Large intestine (tissue), 12 donors: ENCODE results near the gene SERPINB6. TPM values are rescaled to one million over a fixed set of nuclear protein-coding genes. Genes with fewer than 3 reads are reported as not detected.

Experiments
- DNase-seq, 2 donors: peaks; one replicate each; pipeline versions ENCODE4 v3.0.0 to v3.0.0-alpha.2; 2013
- H3K27ac ChIP-seq: one replicate; pipeline ENCODE4 v1.5.1; 2013; ENCODE audit warnings: low read length
- H3K27me3 ChIP-seq: 2 replicates; pipeline ENCODE4 v1.6.1; 2013; ENCODE audit warnings: low read length; ENCODE audit not compliant: control insufficient read depth, insufficient read depth
- H3K36me3 ChIP-seq: 2 replicates; pipeline ENCODE4 v1.6.1; 2013; ENCODE audit warnings: low read length; ENCODE audit not compliant: control insufficient read depth, insufficient read depth
- H3K4me1 ChIP-seq: one replicate; pipeline ENCODE4 v1.6.1; 2013; ENCODE audit warnings: low read length; ENCODE audit not compliant: control insufficient read depth, insufficient read depth
- H3K4me3 ChIP-seq: one replicate; pipeline ENCODE4 v1.5.1; 2013; ENCODE audit warnings: low read length
- H3K9me3 ChIP-seq: one replicate; pipeline ENCODE4 v1.6.1; 2013; ENCODE audit warnings: mild to moderate bottlenecking, low read depth, low read length, moderate library complexity; ENCODE audit not compliant: control insufficient read depth
- WGBS: methylation state at CpG from one replicate; pipeline ENCODE4 v1.1.5; 2013; ENCODE audit warnings: low lambda C conversion rate; ENCODE audit not compliant: insufficient coverage; 5-methylcytosine and 5-hydroxymethylcytosine counted together
- long read RNA-seq, 11 donors: transcript quantifications; one replicate each; lab custom pipeline, GENCODE V29; 2026
- polyA plus RNA-seq: library from polyadenylated mRNA; unstranded; fragments of 120-200 nt; gene quantifications from one replicate; pipeline ENCODE4 v1.2.1, GENCODE V29; 2013

SERPINB6 gene
- polyA plus RNA-seq: 279 TPM
- long read RNA-seq, donor 1, transcript SERPINB6-212 (6 exons, 3,265 nt): minor isoform, 6 of 118 reads
- long read RNA-seq, donor 1, transcript SERPINB6-206 (7 exons, 1,375 nt): minor isoform, 7 of 118 reads
- long read RNA-seq, donor 1, transcript SERPINB6-205 (7 exons, 1,315 nt): major isoform, 30 of 118 reads
- long read RNA-seq, donor 1, partial matches to known transcripts: 66 of 118 reads
- long read RNA-seq, donor 1, other reads (novel, unspliced or antisense): 0 of 118 reads
- long read RNA-seq, donor 2, transcript SERPINB6-212 (6 exons, 3,265 nt): minor isoform, 18 of 488 reads
- long read RNA-seq, donor 2, transcript SERPINB6-206 (7 exons, 1,375 nt): minor isoform, 16 of 488 reads
- long read RNA-seq, donor 2, transcript SERPINB6-205 (7 exons, 1,315 nt): major isoform, 85 of 488 reads
- long read RNA-seq, donor 2, transcript SERPINB6-204 (7 exons, 1,370 nt): minor isoform, 5 of 488 reads
- long read RNA-seq, donor 2, partial matches to known transcripts: 335 of 488 reads
- long read RNA-seq, donor 2, other reads (novel, unspliced or antisense): 17 of 488 reads
- long read RNA-seq, donor 3, transcript SERPINB6-212 (6 exons, 3,265 nt): minor isoform, 13 of 455 reads
- long read RNA-seq, donor 3, transcript SERPINB6-204 (7 exons, 1,370 nt): minor isoform, 13 of 455 reads
- long read RNA-seq, donor 3, transcript SERPINB6-206 (7 exons, 1,375 nt): minor isoform, 30 of 455 reads
- long read RNA-seq, donor 3, transcript SERPINB6-205 (7 exons, 1,315 nt): major isoform, 93 of 455 reads
- long read RNA-seq, donor 3, partial matches to known transcripts: 276 of 455 reads
- long read RNA-seq, donor 3, other reads (novel, unspliced or antisense): 9 of 455 reads
- long read RNA-seq, donor 4, transcript SERPINB6-205 (7 exons, 1,315 nt): major isoform, 8 of 76 reads
- long read RNA-seq, donor 4, partial matches to known transcripts: 60 of 76 reads
- long read RNA-seq, donor 4, other reads (novel, unspliced or antisense): 7 of 76 reads
- long read RNA-seq, donor 5, transcript SERPINB6-206 (7 exons, 1,375 nt): minor isoform, 6 of 78 reads
- long read RNA-seq, donor 5, transcript SERPINB6-205 (7 exons, 1,315 nt): major isoform, 23 of 78 reads
- long read RNA-seq, donor 5, partial matches to known transcripts: 26 of 78 reads
- long read RNA-seq, donor 5, other reads (novel, unspliced or antisense): 10 of 78 reads
- long read RNA-seq, donor 6, transcript SERPINB6-206 (7 exons, 1,375 nt): minor isoform, 8 of 200 reads
- long read RNA-seq, donor 6, transcript SERPINB6-205 (7 exons, 1,315 nt): major isoform, 44 of 200 reads
- long read RNA-seq, donor 6, transcript SERPINB6-212 (6 exons, 3,265 nt): minor isoform, 8 of 200 reads
- long read RNA-seq, donor 6, transcript SERPINB6-216 (4 exons, 2,120 nt): minor isoform, 6 of 200 reads
- long read RNA-seq, donor 6, partial matches to known transcripts: 87 of 200 reads
- long read RNA-seq, donor 6, other reads (novel, unspliced or antisense): 31 of 200 reads
- long read RNA-seq, donor 7, transcript SERPINB6-205 (7 exons, 1,315 nt): major isoform, 17 of 57 reads
- long read RNA-seq, donor 7, partial matches to known transcripts: 34 of 57 reads
- long read RNA-seq, donor 7, other reads (novel, unspliced or antisense): 0 of 57 reads
- long read RNA-seq, donor 8, transcript SERPINB6-205 (7 exons, 1,315 nt): major isoform, 77 of 330 reads
- long read RNA-seq, donor 8, transcript SERPINB6-216 (4 exons, 2,120 nt): minor isoform, 6 of 330 reads
- long read RNA-seq, donor 8, transcript SERPINB6-212 (6 exons, 3,265 nt): minor isoform, 11 of 330 reads
- long read RNA-seq, donor 8, transcript SERPINB6-206 (7 exons, 1,375 nt): minor isoform, 18 of 330 reads
- long read RNA-seq, donor 8, partial matches to known transcripts: 206 of 330 reads
- long read RNA-seq, donor 8, other reads (novel, unspliced or antisense): 0 of 330 reads
- long read RNA-seq, donor 9, transcript SERPINB6-206 (7 exons, 1,375 nt): minor isoform, 6 of 136 reads
- long read RNA-seq, donor 9, transcript SERPINB6-205 (7 exons, 1,315 nt): major isoform, 39 of 136 reads
- long read RNA-seq, donor 9, transcript SERPINB6-210 (7 exons, 1,638 nt): minor isoform, 6 of 136 reads
- long read RNA-seq, donor 9, transcript SERPINB6-212 (6 exons, 3,265 nt): minor isoform, 6 of 136 reads
- long read RNA-seq, donor 9, partial matches to known transcripts: 69 of 136 reads
- long read RNA-seq, donor 9, other reads (novel, unspliced or antisense): 0 of 136 reads
- long read RNA-seq, donor 10, transcript SERPINB6-205 (7 exons, 1,315 nt): major isoform, 82 of 289 reads
- long read RNA-seq, donor 10, transcript SERPINB6-212 (6 exons, 3,265 nt): minor isoform, 13 of 289 reads
- long read RNA-seq, donor 10, transcript SERPINB6-203 (7 exons, 1,495 nt): minor isoform, 10 of 289 reads
- long read RNA-seq, donor 10, transcript SERPINB6-206 (7 exons, 1,375 nt): minor isoform, 13 of 289 reads
- long read RNA-seq, donor 10, partial matches to known transcripts: 147 of 289 reads
- long read RNA-seq, donor 10, other reads (novel, unspliced or antisense): 7 of 289 reads
- long read RNA-seq, donor 11, transcript SERPINB6-205 (7 exons, 1,315 nt): major isoform, 48 of 145 reads
- long read RNA-seq, donor 11, partial matches to known transcripts: 80 of 145 reads
- long read RNA-seq, donor 11, other reads (novel, unspliced or antisense): 0 of 145 reads

- Histone ChIP-seq H3K36me3 (no peaks in the 10 kb centered on the region), H3K4me1 (peaks cover 3% of the 10 kb centered on the region), H3K4me3 (peak within 1 kb of the TSS; percentile 68), H3K27ac (peak within 1 kb of the TSS; percentile 91), H3K27me3 (no peaks in the 10 kb centered on the region), H3K9me3 (no peaks in the 10 kb centered on the region)
- DNase-seq: peak; percentile 79 to 93
- WGBS: no CpG with 5 or more reads among the region's 63 CpGs
These were observed at the start of gene SERPINB6 for GRCh38 chr6:2971420-2972218. TSS of gene SERPINB6 (minus strand) at chr6:2971567. CDS start at chr6:2959332, 12,235 bp downstream.

- 98% methylated on average over 5 of the region's 6 CpGs for WGBS
- peaks cover 4% of the 10 kb centered on the region for H3K4me1 ChIP-seq
- H3K4me3 ChIP-seq: no peak overlapping the region
- DNase-seq: no peak
- peaks cover 3% of the 10 kb centered on the region for H3K9me3 ChIP-seq
- no peaks in the 10 kb centered on the region for H3K27me3 ChIP-seq
- no peak overlapping the region for H3K27ac ChIP-seq
- peaks cover 30% of the 10 kb centered on the region for H3K36me3 ChIP-seq
These were observed 48.5 kb upstream of the SERPINB6 start for GRCh38 chr6:3019749-3020320.

GRCh38 chr6:3019065-3019464 lies 47.7 kb upstream of the SERPINB6 start:
- no peak overlapping the region for H3K27ac ChIP-seq
- H3K36me3 ChIP-seq: peaks cover 34% of the 10 kb centered on the region
- peaks cover 2% of the 10 kb centered on the region for H3K4me1 ChIP-seq
- DNase-seq: no peak
- no peak overlapping the region for H3K4me3 ChIP-seq
- WGBS: no CpG with 5 or more reads among the region's 1 CpG
- no peaks in the 10 kb centered on the region for H3K27me3 ChIP-seq
- H3K9me3 ChIP-seq: peaks cover 3% of the 10 kb centered on the region

GRCh38 chr6:3017304-3017703 lies 45.9 kb upstream of the SERPINB6 start:
- Histone ChIP-seq H3K36me3 (peaks cover 46% of the 10 kb centered on the region), H3K9me3 (no peaks in the 10 kb centered on the region), H3K4me1 (no peaks in the 10 kb centered on the region), H3K27me3 (no peaks in the 10 kb centered on the region), H3K27ac (no peak overlapping the region), H3K4me3 (no peak overlapping the region)
- no peak for DNase-seq
- no CpG with 5 or more reads among the region's 9 CpGs for WGBS

GRCh38 chr6:3016473-3017280 lies 45.3 kb upstream of the SERPINB6 start:
- no peak for DNase-seq
- Histone ChIP-seq H3K4me3 (no peak overlapping the region), H3K27me3 (no peaks in the 10 kb centered on the region), H3K27ac (no peak overlapping the region), H3K36me3 (peaks cover 49% of the 10 kb centered on the region), H3K4me1 (no peaks in the 10 kb centered on the region), H3K9me3 (peaks cover 2% of the 10 kb centered on the region)
- no CpG with 5 or more reads among the region's 17 CpGs for WGBS

GRCh38 chr6:3015144-3015543 lies 43.8 kb upstream of the SERPINB6 start:
- no peak overlapping the region for H3K4me3 ChIP-seq
- DNase-seq: no peak
- peaks cover 4% of the 10 kb centered on the region for H3K9me3 ChIP-seq
- WGBS: no CpG with 5 or more reads among the region's 10 CpGs
- H3K27ac ChIP-seq: no peak overlapping the region
- H3K27me3 ChIP-seq: no peaks in the 10 kb centered on the region
- H3K36me3 ChIP-seq: peaks cover 53% of the 10 kb centered on the region
- peaks cover 3% of the 10 kb centered on the region for H3K4me1 ChIP-seq

GRCh38 chr6:3014675-3015066 lies 43.3 kb upstream of the SERPINB6 start:
- Histone ChIP-seq H3K4me3 (no peak overlapping the region), H3K27ac (no peak overlapping the region), H3K36me3 (peaks cover 53% of the 10 kb centered on the region), H3K4me1 (peaks cover 3% of the 10 kb centered on the region), H3K9me3 (peaks cover 4% of the 10 kb centered on the region), H3K27me3 (no peaks in the 10 kb centered on the region)
- DNase-seq: no peak
- WGBS: no CpG with 5 or more reads among the region's 4 CpGs
